OCI-M2 (cell line): ENCODE data around the gene SEMA5A.

Experiments
- DNase-seq: peaks from one replicate; lab custom pipeline; 2025; ENCODE audit not compliant: unreplicated experiment; lab: John Stamatoyannopoulos, UW

SEMA5A gene

DNA sequence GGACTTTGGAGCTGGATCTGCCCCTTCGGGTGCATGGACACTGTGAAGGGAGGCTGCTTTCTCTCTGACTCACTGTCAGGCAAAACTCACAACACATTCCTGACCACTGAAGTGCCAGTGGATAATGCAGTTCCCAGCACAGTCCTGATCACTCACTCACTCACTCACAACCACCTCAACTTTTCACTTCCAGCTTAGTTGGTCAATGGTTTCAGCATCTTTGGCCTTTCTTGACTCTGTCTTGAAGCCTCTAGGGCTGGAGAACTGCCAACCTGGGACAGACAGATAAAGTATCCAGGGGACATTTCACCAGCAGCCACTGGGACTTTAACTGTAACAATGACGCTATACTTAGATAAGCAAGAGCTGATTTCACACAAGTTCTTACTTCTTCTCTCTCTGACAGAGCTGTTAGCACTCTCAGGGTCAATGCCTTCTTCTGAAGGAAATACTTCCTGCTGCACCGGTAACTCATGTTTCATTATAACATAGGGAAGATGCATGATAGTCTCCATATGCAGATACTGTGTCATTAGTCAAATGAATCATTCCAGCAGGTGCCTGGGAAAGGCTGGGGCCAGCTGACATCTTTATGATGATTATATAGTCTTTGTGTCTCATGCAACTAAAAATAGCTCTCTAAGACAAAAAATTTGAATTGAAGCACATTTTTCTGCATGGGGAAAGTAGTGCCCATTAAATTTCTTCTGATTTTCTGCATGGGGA, 499.0 kb downstream of the SEMA5A start:
- no peak for DNase-seq

DNA sequence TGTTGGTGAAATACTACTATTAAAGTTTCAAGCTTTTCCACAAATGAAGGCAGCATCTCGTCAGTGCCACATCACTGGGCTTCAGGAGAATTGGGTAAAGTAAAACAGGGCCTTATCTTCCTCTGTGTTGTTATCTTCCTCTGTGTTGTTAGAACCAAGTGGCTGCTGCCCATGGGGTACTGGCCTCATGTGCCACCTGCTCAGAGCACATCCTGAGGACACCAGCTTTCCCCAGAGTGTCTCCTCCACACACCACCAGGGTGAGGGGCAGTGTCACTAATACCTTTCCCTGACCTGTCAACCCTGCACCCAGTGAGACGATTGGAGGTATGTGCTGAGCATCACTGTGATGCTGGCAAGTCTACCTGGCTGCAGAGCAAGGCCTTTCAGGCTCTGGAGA, 499.9 kb downstream of the SEMA5A start:
- DNase-seq = no peak

GRCh38 chr5:9042241-9042640, 503.6 kb downstream of the SEMA5A start:
- DNase-seq = no peak

- no peak for DNase-seq
Measured at GRCh38 chr5:9040475-9040874, 505.4 kb downstream of the SEMA5A start.

GRCh38 chr5:9037048-9037447, 508.8 kb downstream of the SEMA5A start:
- no peak for DNase-seq

DNA sequence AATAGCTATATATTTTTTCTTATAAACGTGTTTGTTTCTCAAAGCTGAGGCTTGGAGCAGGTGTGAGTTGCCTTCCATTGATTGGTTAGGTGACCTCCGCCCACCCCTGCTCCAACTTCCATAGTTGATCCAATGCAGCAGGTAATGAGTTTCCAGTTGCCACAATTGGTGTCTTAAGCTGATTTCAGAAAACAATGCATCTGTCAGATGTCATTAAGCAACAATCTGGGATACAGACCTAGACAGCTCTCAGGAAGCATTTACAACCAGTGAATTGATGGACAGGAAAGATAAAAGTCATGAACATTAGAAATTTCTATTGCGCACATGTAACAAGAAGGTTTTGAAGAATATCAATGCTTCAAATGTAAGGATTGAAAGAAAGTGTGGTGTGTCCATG, 510.5 kb downstream of the SEMA5A start:
- DNase-seq = no peak

DNA sequence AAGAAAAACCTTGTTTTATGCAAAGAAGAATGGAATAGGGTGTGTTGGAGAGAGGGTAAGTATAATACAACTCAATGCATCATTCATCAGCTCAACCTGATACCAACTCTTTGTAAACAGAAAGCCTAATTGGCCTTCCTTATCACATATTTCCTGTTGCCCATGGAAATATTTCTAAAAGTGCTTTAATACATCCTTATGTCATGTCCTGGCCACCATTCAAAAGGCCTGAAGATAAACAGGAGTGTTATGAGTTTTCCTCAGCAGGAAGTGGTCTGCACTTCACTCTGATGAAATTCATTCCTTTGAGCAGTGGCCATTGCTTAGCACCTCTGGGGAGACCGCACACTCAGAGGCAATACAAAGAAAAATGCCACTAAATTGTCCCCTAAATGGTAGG, 511.2 kb downstream of the SEMA5A start:
- no peak for DNase-seq

- no peak for DNase-seq
Measured at GRCh38 chr5:9033524-9033923, 512.4 kb downstream of the SEMA5A start.

DNA sequence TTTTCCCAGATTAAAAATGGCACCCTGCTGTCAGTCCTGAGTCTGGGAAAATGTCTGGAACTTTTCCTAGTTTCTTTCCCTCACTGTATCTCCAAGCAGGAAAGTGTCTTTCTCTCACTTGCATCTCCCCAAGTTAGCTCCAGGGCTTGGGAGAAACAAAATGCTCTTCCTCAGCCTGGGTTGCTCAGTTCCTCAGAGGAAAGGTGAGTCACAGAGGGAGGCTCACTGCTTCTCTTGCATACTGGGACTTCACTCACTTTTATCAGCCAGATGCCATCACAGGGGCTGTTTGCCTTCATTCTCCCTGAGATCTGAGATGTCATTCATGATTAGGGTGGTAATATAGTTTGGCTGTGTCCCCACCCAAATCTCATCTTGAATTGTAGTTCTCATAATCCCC, 519.9 kb downstream of the SEMA5A start:
- no peak for DNase-seq

- no peak for DNase-seq
Measured at GRCh38 chr5:9020996-9021395, 524.9 kb downstream of the SEMA5A start.

DNA sequence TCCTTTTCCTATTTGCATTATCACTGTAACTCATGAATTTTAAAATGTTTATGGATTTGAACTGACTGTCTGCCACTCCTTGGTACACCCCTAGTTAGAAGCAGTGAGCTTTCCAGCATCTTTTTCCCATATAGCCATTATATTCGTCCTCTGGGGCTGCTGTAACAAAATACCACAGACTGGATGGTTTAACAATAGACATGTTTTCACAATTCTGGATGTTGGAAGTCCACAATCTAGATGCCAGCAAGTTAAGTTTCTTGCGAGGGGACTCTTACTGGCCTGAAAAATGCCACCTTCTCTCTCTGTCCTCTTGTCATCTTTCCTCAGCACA, 530.0 kb downstream of the SEMA5A start:
- no peak for DNase-seq

DNA sequence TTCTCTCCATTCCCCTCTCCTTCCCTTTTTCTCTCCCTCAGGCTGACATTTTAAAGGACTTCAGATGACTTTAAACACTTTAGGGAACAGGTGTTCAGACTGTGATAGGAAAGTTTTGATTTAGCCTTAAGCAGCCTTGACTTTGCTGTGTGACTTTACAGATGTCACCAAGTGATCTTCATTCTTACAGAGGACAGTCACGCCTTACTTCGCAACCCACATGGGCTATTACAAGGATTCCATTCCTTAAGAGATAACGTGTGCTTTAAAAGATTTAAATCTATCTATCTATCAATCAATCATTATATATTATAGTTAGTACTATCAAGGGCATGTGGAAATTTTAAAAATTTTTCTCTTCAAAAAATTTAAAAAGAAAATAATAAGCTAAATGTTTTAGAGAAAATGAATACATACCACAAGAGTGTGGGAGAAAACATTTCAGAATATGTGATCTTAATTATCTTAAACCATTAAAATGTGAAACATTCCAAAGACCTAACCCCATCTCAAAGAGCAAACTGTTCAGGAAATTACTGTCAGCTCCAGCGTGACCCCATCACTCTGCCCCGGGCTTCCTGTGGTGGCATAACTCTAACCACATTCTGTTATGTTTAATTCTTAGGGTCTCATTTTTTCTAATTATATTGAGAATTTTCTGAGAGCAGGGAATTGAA, 530.5 kb downstream of the SEMA5A start:
- DNase-seq = no peak

- no peak for DNase-seq
Measured at GRCh38 chr5:9013147-9013546, 532.7 kb downstream of the SEMA5A start.

GRCh38 chr5:9009931-9010651, 535.8 kb downstream of the SEMA5A start:
- DNase-seq = no peak

DNA sequence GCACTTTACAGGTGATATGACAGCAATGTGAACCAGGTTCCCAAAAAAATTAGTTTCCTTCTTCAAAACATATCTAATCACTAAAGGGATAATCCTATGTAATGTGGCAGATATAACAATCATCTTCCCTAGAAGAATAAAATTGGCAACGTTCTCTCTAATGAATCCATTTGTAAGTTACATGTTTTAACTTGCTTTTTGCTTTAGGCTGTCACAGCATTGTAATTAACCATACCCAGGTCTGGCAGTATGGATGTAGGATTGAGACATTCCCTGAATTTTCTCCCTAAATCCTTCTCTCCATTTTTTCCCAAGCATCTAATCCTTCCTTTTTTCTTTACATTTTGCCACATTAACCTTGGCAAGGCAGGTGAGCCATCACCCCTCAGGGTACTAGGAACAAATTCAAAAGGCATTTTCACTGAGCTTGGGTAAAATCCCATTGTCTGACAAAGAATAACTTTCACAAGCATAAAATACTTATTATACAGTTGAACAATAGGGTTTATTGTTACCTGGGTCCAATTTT, 548.3 kb downstream of the SEMA5A start:
- no peak for DNase-seq

- no peak for DNase-seq
Measured at GRCh38 chr5:8993031-8993430, 552.8 kb downstream of the SEMA5A start.
